ENCODE data around the gene TBC1D22A.
"Not testable (repeated sequence)": the region's sequence is repeated elsewhere in the genome, so short reads cannot be mapped to it uniquely, and the experiment has no call there.

The TBC1D22A gene

GRCh38 chr22:47115518-47115890 lies 353.1 kb downstream of the TBC1D22A start:
- TF ChIP-seq EZH2phosphoT487 (IDR thresholded peaks at IDR 0.05; ENCODE audit: low read depth) (no peak), CTCF (IDR thresholded peaks at IDR 0.05; ENCODE audit: low read depth, low read length) (no peak)
- no peaks in the 10 kb centered on the region for H3K9me3 ChIP-seq (ENCODE audit: insufficient read depth, low read length)
- no peaks in the 10 kb centered on the region for H3K27me3 ChIP-seq (ENCODE audit: low read depth, low read length)
- H3K4me3 ChIP-seq (ENCODE audit: low read length): no peak overlapping the region
- peaks cover 12% of the 10 kb centered on the region for H3K36me3 ChIP-seq (replicated peaks; ENCODE audit: low read depth, low read length)
- H3K4me2 ChIP-seq (ENCODE audit: low read length): no peak overlapping the region
- no peaks in the 10 kb centered on the region for H3K79me2 ChIP-seq (ENCODE audit: low read length)
- H3K9ac ChIP-seq (ENCODE audit: low read length): no peak overlapping the region
- H3K27ac ChIP-seq (ENCODE audit: low read length): no peak overlapping the region
- H4K20me1 ChIP-seq (ENCODE audit: insufficient read depth, low read length): peaks cover 22% of the 10 kb centered on the region; the same call in 1 of the 2 replicates
- no peaks in the 10 kb centered on the region for H3K4me1 ChIP-seq (ENCODE audit: low read length)
- H2AFZ ChIP-seq (ENCODE audit: low read depth, low read length): no peak overlapping the region

GRCh38 chr22:47115921-47116320 lies 353.5 kb downstream of the TBC1D22A start:
- no peak overlapping the region for H3K27ac ChIP-seq (ENCODE audit: low read length)
- H3K27me3 ChIP-seq (ENCODE audit: low read depth, low read length): no peaks in the 10 kb centered on the region
- no peak overlapping the region for H3K4me2 ChIP-seq (ENCODE audit: low read length)
- no peaks in the 10 kb centered on the region for H3K4me1 ChIP-seq (ENCODE audit: low read length)
- H3K79me2 ChIP-seq (ENCODE audit: low read length): no peaks in the 10 kb centered on the region
- H3K36me3 ChIP-seq (replicated peaks; ENCODE audit: low read depth, low read length): peaks cover 12% of the 10 kb centered on the region
- no peak overlapping the region for H3K9ac ChIP-seq (ENCODE audit: low read length)
- H2AFZ ChIP-seq (ENCODE audit: low read depth, low read length): no peak overlapping the region
- no peak for TF ChIP-seq EZH2phosphoT487 (IDR thresholded peaks at IDR 0.05; ENCODE audit: low read depth)
- TF ChIP-seq CTCF (IDR thresholded peaks at IDR 0.05; ENCODE audit: low read depth, low read length): no peak
- no peak overlapping the region for H3K4me3 ChIP-seq (ENCODE audit: low read length)
- no peaks in the 10 kb centered on the region for H3K9me3 ChIP-seq (ENCODE audit: insufficient read depth, low read length)
- peaks cover 18% of the 10 kb centered on the region; the same call in 1 of the 2 replicates for H4K20me1 ChIP-seq (ENCODE audit: insufficient read depth, low read length)

GRCh38 chr22:47116426-47117341 lies 354.2 kb downstream of the TBC1D22A start:
- Histone ChIP-seq H3K4me1 (ENCODE audit: low read length) (no peaks in the 10 kb centered on the region), H3K4me3 (ENCODE audit: low read length) (no peak overlapping the region), H3K9ac (ENCODE audit: low read length) (no peak overlapping the region), H2AFZ (ENCODE audit: low read depth, low read length) (no peak overlapping the region), H3K9me3 (ENCODE audit: insufficient read depth, low read length) (no peaks in the 10 kb centered on the region), H4K20me1 (ENCODE audit: insufficient read depth, low read length) (peaks cover 13% of the 10 kb centered on the region; the same call in 1 of the 2 replicates), H3K27me3 (ENCODE audit: low read depth, low read length) (no peaks in the 10 kb centered on the region), H3K4me2 (ENCODE audit: low read length) (no peak overlapping the region), H3K36me3 (replicated peaks; ENCODE audit: low read depth, low read length) (peaks cover 10% of the 10 kb centered on the region), H3K79me2 (ENCODE audit: low read length) (no peaks in the 10 kb centered on the region), H3K27ac (ENCODE audit: low read length) (no peak overlapping the region)
- TF ChIP-seq EZH2phosphoT487 (IDR thresholded peaks at IDR 0.05; ENCODE audit: low read depth) (no peak), CTCF (IDR thresholded peaks at IDR 0.05; ENCODE audit: low read depth, low read length) (no peak)

GRCh38 chr22:47117442-47117841 lies 355.0 kb downstream of the TBC1D22A start:
- not testable (repeated sequence) for H3K9me3 ChIP-seq (ENCODE audit: insufficient read depth, low read length); H3K4me2 ChIP-seq (ENCODE audit: low read length)

More at GRCh38 chr22:47117442-47117841, 355.0 kb downstream of the TBC1D22A start:
- H3K27ac ChIP-seq (ENCODE audit: low read length); H2AFZ ChIP-seq (ENCODE audit: low read depth, low read length); H3K79me2 ChIP-seq (ENCODE audit: low read length); H3K36me3 ChIP-seq (replicated peaks; ENCODE audit: low read depth, low read length); H3K4me1 ChIP-seq (ENCODE audit: low read length); H3K9ac ChIP-seq (ENCODE audit: low read length); H3K27me3 ChIP-seq (ENCODE audit: low read depth, low read length); H3K4me3 ChIP-seq (ENCODE audit: low read length): not testable (repeated sequence)
- H4K20me1 ChIP-seq (ENCODE audit: insufficient read depth, low read length): peaks cover 20% of the 10 kb centered on the region

All from OCI-LY3 (cell line).